ENCODE measurements around the gene AURKA.
A peak's percentile ranks its signal among the peaks of the same experiment; 100 is the strongest.

The AURKA gene

GRCh38 chr20:56433880-56434255, 41.9 kb upstream of the AURKA start:
- DNase-seq, result peak in 1 of 2 donors; percentile 12
- Histone ChIP-seq H3K27me3 (no peaks in the 10 kb centered on the region), H3K4me1 (no peaks in the 10 kb centered on the region), H3K4me3 (no peak overlapping the region), H3K9me3 (no peaks in the 10 kb centered on the region), H3K36me3 (no peaks in the 10 kb centered on the region), H3K27ac (no peak overlapping the region)
- TF ChIP-seq CTCF (IDR thresholded peaks at IDR 0.05), result no peak
- intact Hi-C loops (cut with DNase I; ENCODE audit: low total_unique reads), result no loop called here

GRCh38 chr20:56433221-56433879, 41.3 kb upstream of the AURKA start:
- no peaks in the 10 kb centered on the region for H3K9me3 ChIP-seq
- H3K36me3 ChIP-seq, result no peaks in the 10 kb centered on the region
- DNase-seq, result peak in 1 of 2 donors; percentile 24
- H3K27me3 ChIP-seq, result no peaks in the 10 kb centered on the region
- no peak overlapping the region for H3K4me3 ChIP-seq
- H3K27ac ChIP-seq, result no peak overlapping the region
- intact Hi-C loops (cut with DNase I; ENCODE audit: low total_unique reads), result no loop called here
- H3K4me1 ChIP-seq, result no peaks in the 10 kb centered on the region
- TF ChIP-seq CTCF (IDR thresholded peaks at IDR 0.05), result no peak

GRCh38 chr20:56431471-56431870, 39.5 kb upstream of the AURKA start:
- DNase-seq, result no peak
- Histone ChIP-seq H3K9me3 (no peaks in the 10 kb centered on the region), H3K27ac (no peak overlapping the region), H3K4me1 (no peaks in the 10 kb centered on the region), H3K36me3 (no peaks in the 10 kb centered on the region), H3K4me3 (no peak overlapping the region), H3K27me3 (no peaks in the 10 kb centered on the region)
- TF ChIP-seq CTCF (IDR thresholded peaks at IDR 0.05), result no peak
- intact Hi-C loops (cut with DNase I; ENCODE audit: low total_unique reads), result no loop called here

- Histone ChIP-seq H3K4me3 (no peak overlapping the region), H3K4me1 (no peaks in the 10 kb centered on the region)
These were observed 38.9 kb upstream of the AURKA start for GRCh38 chr20:56430957-56431356.

GRCh38 chr20:56430461-56430860, 38.4 kb upstream of the AURKA start:
- Histone ChIP-seq H3K27ac (no peak overlapping the region), H3K9me3 (no peaks in the 10 kb centered on the region), H3K4me3 (no peak overlapping the region), H3K27me3 (no peaks in the 10 kb centered on the region), H3K36me3 (no peaks in the 10 kb centered on the region), H3K4me1 (no peaks in the 10 kb centered on the region)
- peak in 1 of 2 donors; percentile 64 for DNase-seq
- TF ChIP-seq CTCF (IDR thresholded peaks at IDR 0.05), result no peak
- intact Hi-C loops (cut with DNase I; ENCODE audit: low total_unique reads), result no loop called here

More at GRCh38 chr20:56430957-56431356, 38.9 kb upstream of the AURKA start:
- Histone ChIP-seq H3K36me3 (no peaks in the 10 kb centered on the region), H3K27me3 (no peaks in the 10 kb centered on the region), H3K9me3 (no peaks in the 10 kb centered on the region), H3K27ac (no peak overlapping the region)
- intact Hi-C loops (cut with DNase I; ENCODE audit: low total_unique reads), result no loop called here
- no peak for DNase-seq
- no peak for TF ChIP-seq CTCF (IDR thresholded peaks at IDR 0.05)

GRCh38 chr20:56429941-56430340, 37.9 kb upstream of the AURKA start:
- intact Hi-C loops (cut with DNase I; ENCODE audit: low total_unique reads), result no loop called here
- H3K27ac ChIP-seq, result no peak overlapping the region
- no peaks in the 10 kb centered on the region for H3K36me3 ChIP-seq
- H3K9me3 ChIP-seq, result no peaks in the 10 kb centered on the region
- peak in 1 of 2 donors; percentile 16 for DNase-seq
- no peaks in the 10 kb centered on the region for H3K27me3 ChIP-seq
- H3K4me3 ChIP-seq, result no peak overlapping the region
- TF ChIP-seq CTCF (IDR thresholded peaks at IDR 0.05), result no peak
- no peaks in the 10 kb centered on the region for H3K4me1 ChIP-seq
